Ishikawa (cell line): ENCODE data around the gene GALNT1.

Experiments used
- CEBPB ChIP-seq: IDR thresholded peaks from 2 replicates; pipeline ENCODE4 v1.6.1; 2012
- CREB1 ChIP-seq: IDR thresholded peaks from 2 replicates; pipeline ENCODE4 v1.6.1; 2012; ENCODE audit warnings: low read depth
- EGR1 ChIP-seq: IDR thresholded peaks from 2 replicates; pipeline ENCODE4 v1.6.1; 2012
- EP300 ChIP-seq: IDR thresholded peaks from 2 replicates; pipeline ENCODE4 v1.6.1; 2012; ENCODE audit warnings: borderline replicate concordance
- FOXM1 ChIP-seq: IDR thresholded peaks from 2 replicates; pipeline ENCODE4 v1.6.1; 2012; ENCODE audit warnings: low read depth, borderline replicate concordance
- MAX ChIP-seq: IDR thresholded peaks from 2 replicates; pipeline ENCODE4 v1.6.1; 2012
- NFIC ChIP-seq: IDR thresholded peaks from 2 replicates; pipeline ENCODE4 v1.6.1; 2012
- RAD21 ChIP-seq: IDR thresholded peaks from 2 replicates; pipeline ENCODE4 v1.6.1; 2012; ENCODE audit warnings: low read depth
- REST ChIP-seq: IDR thresholded peaks from 2 replicates; pipeline ENCODE4 v1.6.1; 2012; ENCODE audit warnings: low read depth, mild to moderate bottlenecking
- TAF1 ChIP-seq: IDR thresholded peaks from 2 replicates; pipeline ENCODE4 v1.6.1; 2012; ENCODE audit warnings: low read depth, mild to moderate bottlenecking
- TCF12 ChIP-seq: IDR thresholded peaks from 2 replicates; pipeline ENCODE4 v1.6.1; 2012; ENCODE audit warnings: low read depth
- TEAD4 ChIP-seq: IDR thresholded peaks from 2 replicates; pipeline ENCODE4 v1.6.1; 2012
- USF1 ChIP-seq: IDR thresholded peaks from 2 replicates; pipeline ENCODE4 v1.6.1; 2012
- YY1 ChIP-seq: IDR thresholded peaks from 2 replicates; pipeline ENCODE4 v1.6.1; 2012; ENCODE audit warnings: low read depth
- ZBTB7A ChIP-seq: IDR thresholded peaks from 2 replicates; pipeline ENCODE4 v1.6.1; 2012; ENCODE audit warnings: low read depth

GALNT1 gene

GRCh38 chr18:35547008-35547605, 34.4 kb upstream of the GALNT1 start:
- TF ChIP-seq EP300 (no peak), RAD21 (no peak), CEBPB (no peak), YY1 (no peak), MAX (no peak), USF1 (no peak), ZBTB7A (no peak), TEAD4 (no peak), REST (no peak)

GRCh38 chr18:35549564-35549963, 32.0 kb upstream of the GALNT1 start:
- TF ChIP-seq CREB1 = no peak
- no peak for TF ChIP-seq EP300
- TF ChIP-seq ZBTB7A = no peak
- no peak for TF ChIP-seq RAD21
- TF ChIP-seq EGR1 = no peak
- TF ChIP-seq TCF12 = no peak

- TF ChIP-seq TCF12 (no peak), EP300 (no peak)
These were observed 28.2 kb upstream of the GALNT1 start for GRCh38 chr18:35553300-35553699.

- TF ChIP-seq NFIC (no peak), FOXM1 (no peak), USF1 (no peak), TCF12 (no peak)
These were observed 21.7 kb upstream of the GALNT1 start for GRCh38 chr18:35559867-35560266.

- TF ChIP-seq TAF1 (no peak), CREB1 (no peak)
These were observed 16.6 kb upstream of the GALNT1 start for GRCh38 chr18:35564795-35565453.

- TF ChIP-seq CREB1 (no peak), TCF12 (no peak), RAD21 (no peak), NFIC (no peak), EGR1 (no peak), MAX (no peak), ZBTB7A (no peak)
These were observed 15.5 kb upstream of the GALNT1 start for GRCh38 chr18:35566019-35566418.

GRCh38 chr18:35570182-35570581, 11.4 kb upstream of the GALNT1 start:
- TF ChIP-seq TCF12 = no peak
- no peak for TF ChIP-seq USF1

GRCh38 chr18:35571138-35571537, 10.4 kb upstream of the GALNT1 start:
- TF ChIP-seq EGR1 = no peak
- TF ChIP-seq REST = no peak
- TF ChIP-seq EP300 = no peak
- no peak for TF ChIP-seq TAF1
- no peak for TF ChIP-seq TEAD4
- TF ChIP-seq MAX = no peak
